HL-60/S4 treated with phorbol 12-myristate 13-acetate at 8.2 ng/mL for 4 days and 3 days (cell line): ENCODE data around the gene TGFBR3.
"Not testable (repeated sequence)": the region's sequence is repeated elsewhere in the genome, so short reads cannot be mapped to it uniquely, and the experiment has no call there.

Source experiments
- in situ Hi-C: fragments of 300-500 bp; cut with MboI; formaldehyde crosslinking; loops from 2 replicates; pipeline ENCODE4 v1.15.0; 2022; ENCODE audit warnings: low sequenced_read_pairs

Gene TGFBR3

GRCh38 chr1:91851130-91852010, 34.6 kb downstream of the TGFBR3 start:
- in situ Hi-C loops = no loop called here

GRCh38 chr1:91850708-91851107, 35.2 kb downstream of the TGFBR3 start:
- in situ Hi-C loops = no loop called here

- in situ Hi-C loops = no loop called here
Observed at GRCh38 chr1:91847851-91848250, 38.1 kb downstream of the TGFBR3 start.

- in situ Hi-C loops = no loop called here
Observed at GRCh38 chr1:91846639-91847013, 39.3 kb downstream of the TGFBR3 start.

GRCh38 chr1:91846007-91846638, 39.8 kb downstream of the TGFBR3 start:
- in situ Hi-C loops = no loop called here

- in situ Hi-C loops = no loop called here
Observed at GRCh38 chr1:91844862-91845528, 41.0 kb downstream of the TGFBR3 start.

GRCh38 chr1:91843843-91844242, 42.1 kb downstream of the TGFBR3 start:
- in situ Hi-C loops = no loop called here

- in situ Hi-C loops = no loop called here
Observed at GRCh38 chr1:91842563-91842962, 43.4 kb downstream of the TGFBR3 start.

GRCh38 chr1:91842056-91842455, 43.9 kb downstream of the TGFBR3 start:
- in situ Hi-C loops = no loop called here

- in situ Hi-C loops = not testable (repeated sequence)
Observed at GRCh38 chr1:91840276-91840675, 45.7 kb downstream of the TGFBR3 start.

GRCh38 chr1:91836331-91837040, 49.5 kb downstream of the TGFBR3 start:
- in situ Hi-C loops = no loop called here

GRCh38 chr1:91835087-91835521, 50.8 kb downstream of the TGFBR3 start:
- in situ Hi-C loops = no loop called here

- in situ Hi-C loops = not testable (repeated sequence)
Observed at GRCh38 chr1:91834549-91834948, 51.4 kb downstream of the TGFBR3 start.

- in situ Hi-C loops = no loop called here
Observed at GRCh38 chr1:91833946-91834345, 52.0 kb downstream of the TGFBR3 start.

- in situ Hi-C loops = no loop called here
Observed at GRCh38 chr1:91831132-91831930, 54.6 kb downstream of the TGFBR3 start.

- in situ Hi-C loops = no loop called here
Observed at GRCh38 chr1:91830242-91831131, 55.5 kb downstream of the TGFBR3 start.

- in situ Hi-C loops = no loop called here
Observed at GRCh38 chr1:91829293-91830153, 56.4 kb downstream of the TGFBR3 start.

- in situ Hi-C loops = no loop called here
Observed at GRCh38 chr1:91828583-91829281, 57.2 kb downstream of the TGFBR3 start.
